H9 (cell line): ENCODE data around the gene LHFPL6. TPM values are rescaled to one million over a fixed set of nuclear protein-coding genes. Genes with fewer than 3 reads are reported as not detected.

Source experiments
- DNase-seq: peaks from one replicate; pipeline ENCODE4 v3.0.0-alpha.2; 2017
- H2AFZ ChIP-seq: one replicate; pipeline ENCODE4 v1.6.1; 2013; ENCODE audit warnings: mild to moderate bottlenecking, low read length, control low read depth, moderate library complexity
- H2AK5ac ChIP-seq: 2 replicates; pipeline ENCODE4 v1.6.1; 2013; ENCODE audit warnings: low read length, control low read depth, mixed read lengths; ENCODE audit not compliant: insufficient read length
- H2BK120ac ChIP-seq: one replicate; pipeline ENCODE4 v1.6.1; 2013; ENCODE audit warnings: low read depth, mild to moderate bottlenecking, low read length, control low read depth, inconsistent platforms; ENCODE audit not compliant: poor library complexity, severe bottlenecking
- H2BK12ac ChIP-seq: 2 replicates; pipeline ENCODE4 v1.6.1; 2013; ENCODE audit warnings: low read length, control low read depth, mixed read lengths, low read depth; ENCODE audit not compliant: insufficient read length
- H2BK15ac ChIP-seq: 2 replicates; pipeline ENCODE4 v1.6.1; 2013; ENCODE audit warnings: low read depth, low read length, control low read depth
- H2BK20ac ChIP-seq: one replicate; pipeline ENCODE4 v1.6.1; 2013; ENCODE audit warnings: low read depth, mild to moderate bottlenecking, low read length, control low read depth, inconsistent platforms; ENCODE audit not compliant: poor library complexity, severe bottlenecking
- H2BK5ac ChIP-seq: 2 replicates; pipeline ENCODE4 v1.6.1; 2013; ENCODE audit warnings: low read length, control low read depth, mixed read lengths; ENCODE audit not compliant: insufficient read length
- H3K14ac ChIP-seq: 2 replicates; pipeline ENCODE4 v1.6.1; 2013; ENCODE audit warnings: low read length, control low read depth; ENCODE audit not compliant: insufficient read depth
- H3K18ac ChIP-seq: 2 replicates; pipeline ENCODE4 v1.6.1; 2013; ENCODE audit warnings: low read depth, mild to moderate bottlenecking, mixed read lengths, low read length, control low read depth; ENCODE audit not compliant: insufficient read length
- H3K23ac ChIP-seq: 2 replicates; pipeline ENCODE4 v1.6.1; 2013; ENCODE audit warnings: low read length, control low read depth, mixed read lengths, low read depth; ENCODE audit not compliant: insufficient read length
- H3K23me2 ChIP-seq: 2 replicates; pipeline ENCODE4 v1.6.1; 2013; ENCODE audit warnings: low read depth, mild to moderate bottlenecking, mixed read lengths, low read length, control low read depth; ENCODE audit not compliant: insufficient read length, poor library complexity, severe bottlenecking
- H3K27ac ChIP-seq: 2 replicates; pipeline ENCODE4 v1.5.1; 2013; ENCODE audit warnings: low read length, control low read depth, mixed read lengths, low read depth; ENCODE audit not compliant: insufficient read length
- H3K27me3 ChIP-seq: 2 replicates; pipeline ENCODE4 v1.6.1; 2013; ENCODE audit warnings: low read length, control low read depth, inconsistent platforms; ENCODE audit not compliant: insufficient read depth
- H3K4ac ChIP-seq: 2 replicates; pipeline ENCODE4 v1.6.1; 2013; ENCODE audit warnings: low read depth, mild to moderate bottlenecking, control low read depth, inconsistent platforms, low read length, moderate library complexity
- H3K4me1 ChIP-seq: 2 replicates; pipeline ENCODE4 v1.6.1; 2013; ENCODE audit warnings: low read length, control low read depth, inconsistent platforms; ENCODE audit not compliant: insufficient read depth
- H3K4me2 ChIP-seq: 2 replicates; pipeline ENCODE4 v1.6.1; 2013; ENCODE audit warnings: low read length, control low read depth, mixed read lengths; ENCODE audit not compliant: insufficient read length, insufficient read depth
- H3K56ac ChIP-seq: 2 replicates; pipeline ENCODE4 v1.6.1; 2013; ENCODE audit warnings: low read depth, mild to moderate bottlenecking, mixed read lengths, low read length, control low read depth; ENCODE audit not compliant: insufficient read length
- H3K79me1 ChIP-seq: 2 replicates; pipeline ENCODE4 v1.6.1; 2013; ENCODE audit warnings: low read depth, mild to moderate bottlenecking, moderate library complexity, low read length, control low read depth, inconsistent platforms; ENCODE audit not compliant: insufficient read depth, poor library complexity, severe bottlenecking
- H3K79me2 ChIP-seq: 2 replicates; pipeline ENCODE4 v1.6.1; 2013; ENCODE audit warnings: low read length, control low read depth, inconsistent platforms; ENCODE audit not compliant: insufficient read depth
- H3K9ac ChIP-seq: 2 replicates; pipeline ENCODE4 v1.6.1; 2013; ENCODE audit warnings: low read length, control low read depth, mixed read lengths; ENCODE audit not compliant: insufficient read length; ENCODE audit errors: extremely low read depth
- H3K9me3 ChIP-seq: one replicate; pipeline ENCODE4 v1.6.1; 2013; ENCODE audit warnings: low read depth, low read length, inconsistent platforms; ENCODE audit not compliant: control insufficient read depth
- H3T11ph ChIP-seq: one replicate; pipeline ENCODE4 v1.6.1; 2013; ENCODE audit warnings: mild to moderate bottlenecking, low read length, control low read depth, inconsistent platforms
- H4K20me1 ChIP-seq: one replicate; pipeline ENCODE4 v1.6.1; 2013; ENCODE audit not compliant: control insufficient read depth, insufficient read length, insufficient read depth
- H4K5ac ChIP-seq: 2 replicates; pipeline ENCODE4 v1.6.1; 2013; ENCODE audit warnings: low read depth, mild to moderate bottlenecking, mixed read lengths, low read length, control low read depth; ENCODE audit not compliant: insufficient read length
- H4K8ac ChIP-seq: replicated peaks from 2 replicates; pipeline ENCODE4 v1.6.1; 2013; ENCODE audit warnings: low read length, control low read depth, mixed read lengths, low read depth; ENCODE audit not compliant: insufficient read length
- H4K91ac ChIP-seq: 2 replicates; pipeline ENCODE4 v1.6.1; 2013; ENCODE audit warnings: low read depth, mild to moderate bottlenecking, moderate library complexity, mixed read lengths, low read length, control low read depth; ENCODE audit not compliant: insufficient read length
- H3K27ac Mint-ChIP-seq, 3 experiments: 2 replicates in 2 of 3; 3 replicates in 1 of 3; pipeline ENCODE4 v1.8.0; 2020 to 2021; ENCODE audit warnings: mixed read lengths in 3 of 3, mild to moderate bottlenecking in 1 of 3, moderate library complexity in 1 of 3
- H3K27me3 Mint-ChIP-seq: 2 replicates; pipeline ENCODE4 v1.8.0; 2021; ENCODE audit warnings: low read depth, mild to moderate bottlenecking, moderate library complexity, mixed read lengths
- H3K36me3 Mint-ChIP-seq, 3 experiments: 2 replicates in 2 of 3; 3 replicates in 1 of 3; pipeline ENCODE4 v1.8.0; 2020 to 2021; ENCODE audit warnings: low read depth in 3 of 3, mixed read lengths in 3 of 3; ENCODE audit not compliant: insufficient read depth in 1 of 3
- H3K4me1 Mint-ChIP-seq, 2 experiments: 2 replicates each; pipeline ENCODE4 v1.8.0; 2020; ENCODE audit warnings: mixed read lengths in 2 of 2
- H3K4me3 Mint-ChIP-seq, 2 experiments: 2 replicates in 1 of 2; 3 replicates in 1 of 2; pipeline ENCODE4 v1.8.0; 2020 to 2021; ENCODE audit warnings: mild to moderate bottlenecking in 2 of 2, mixed read lengths in 2 of 2, moderate library complexity in 1 of 2
- H3K9me3 Mint-ChIP-seq, 2 experiments: 2 replicates in 1 of 2; 3 replicates in 1 of 2; pipeline ENCODE4 v1.8.0; 2020; ENCODE audit warnings: mild to moderate bottlenecking in 2 of 2, mixed read lengths in 2 of 2, moderate library complexity in 1 of 2
- CTCF ChIP-seq: fragments of 200-600 bp; sonication (generic); conservative IDR thresholded peaks from 3 replicates; pipeline ENCODE4 v1.8.0; 2021; ENCODE audit warnings: antibody characterized with exemption, mild to moderate bottlenecking
- WGBS: extraction: QIAGEN DNeasy Blood & Tissue Kit; methylation state at CpG from one replicate; pipeline ENCODE4 v1.1.7; 2013; ENCODE audit warnings: missing lambda C conversion rate, low lambda C conversion rate, mixed read lengths; ENCODE audit not compliant: insufficient read length; ENCODE audit errors: extremely low coverage; 5-methylcytosine and 5-hydroxymethylcytosine counted together
- total RNA-seq: library from RNA; stranded (reverse); gene quantifications from 2 replicates; pipeline ENCODE4 v1.2.1, GENCODE V29; 2021

The LHFPL6 gene
- total RNA-seq, 1 experiment from 2014 or later, result 3.5 TPM

- H3K56ac ChIP-seq, result no peak overlapping the region
- H2AFZ ChIP-seq, result no peak overlapping the region
- no peaks in the 10 kb centered on the region for H3K36me3 Mint-ChIP-seq
- DNase-seq, result no peak
- no peak overlapping the region for H4K8ac ChIP-seq
- no peak overlapping the region for H3K18ac ChIP-seq
- H3K9me3 ChIP-seq, result no peaks in the 10 kb centered on the region
- no peak overlapping the region for H2BK20ac ChIP-seq
- H4K91ac ChIP-seq, result no peak overlapping the region
- no peak for TF ChIP-seq CTCF
- H3K27ac ChIP-seq, result no peak overlapping the region
- H2AK5ac ChIP-seq, result no peak overlapping the region
- no peaks in the 10 kb centered on the region for H3K27me3 Mint-ChIP-seq
- no peaks in the 10 kb centered on the region; the same call in 1 of the 2 replicates for H3K4me1 ChIP-seq
- H3K23ac ChIP-seq, result no peak overlapping the region
- H3K27me3 ChIP-seq, result no peaks in the 10 kb centered on the region
- no peak overlapping the region for H4K5ac ChIP-seq
- no peaks in the 10 kb centered on the region for H3K79me2 ChIP-seq
- no CpG with 5 or more reads among the region's 15 CpGs for WGBS
- H3K9me3 Mint-ChIP-seq, result no peaks in the 10 kb centered on the region
- H3K23me2 ChIP-seq, result no peaks in the 10 kb centered on the region
- no peak overlapping the region for H3K4me2 ChIP-seq
- H3K27ac Mint-ChIP-seq, result peak overlapping the region in 1 of 3 experiments; percentile 26; a peak in 1 of 7 replicates
- H3K4ac ChIP-seq, result no peak overlapping the region
- H2BK5ac ChIP-seq, result no peak overlapping the region
- no peak overlapping the region; the same call in 1 of the 2 replicates for H3K14ac ChIP-seq
- no peak overlapping the region for H2BK120ac ChIP-seq
- peaks cover 17 to 18% of the 10 kb centered on the region in 2 experiments for H3K4me1 Mint-ChIP-seq
- no peak overlapping the region for H2BK15ac ChIP-seq
- no peak overlapping the region for H3T11ph ChIP-seq
- H3K4me3 Mint-ChIP-seq, result no peak overlapping the region
- H3K9ac ChIP-seq, result no peak overlapping the region
- H4K20me1 ChIP-seq, result no peaks in the 10 kb centered on the region
- no peak overlapping the region for H2BK12ac ChIP-seq
- H3K79me1 ChIP-seq, result no peaks in the 10 kb centered on the region
Measured at GRCh38 chr13:39571502-39572092, 31.4 kb downstream of the LHFPL6 start.
